HG03521 (cell line): ENCODE results near the gene FOXA2.
"Not testable (repeated sequence)": the region's sequence is repeated elsewhere in the genome, so short reads cannot be mapped to it uniquely, and the experiment has no call there.

Experiments used
- ATAC-seq: cut with Tn5 transposase; IDR thresholded peaks from one replicate; pipeline ENCODE4 v1.9.1; 2021; ENCODE audit warnings: mild to moderate bottlenecking, moderate library complexity; ENCODE audit not compliant: unreplicated experiment

FOXA2 gene

DNA sequence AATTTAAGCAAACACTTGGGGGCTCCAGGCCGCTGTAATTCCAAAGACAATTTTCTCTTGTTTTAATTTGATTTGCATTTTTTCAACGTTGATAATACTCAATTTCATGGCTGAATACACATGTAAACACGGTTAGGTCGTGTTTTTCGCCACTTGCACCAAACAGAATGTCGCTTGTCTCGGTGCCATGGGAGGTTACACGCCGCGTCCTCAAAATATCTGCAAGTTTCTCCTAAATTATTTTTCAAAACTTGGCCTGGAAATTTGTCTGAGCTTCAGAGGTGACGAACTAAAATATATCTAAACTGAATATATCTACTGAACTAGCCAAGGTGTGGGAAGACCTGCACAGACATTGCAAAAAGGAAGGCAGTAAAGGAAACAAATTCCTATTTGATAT, 15.0 kb downstream of the FOXA2 start:
- no peak for ATAC-seq

GRCh38 chr20:22568872-22569344, 15.5 kb downstream of the FOXA2 start:
- no peak for ATAC-seq

DNA sequence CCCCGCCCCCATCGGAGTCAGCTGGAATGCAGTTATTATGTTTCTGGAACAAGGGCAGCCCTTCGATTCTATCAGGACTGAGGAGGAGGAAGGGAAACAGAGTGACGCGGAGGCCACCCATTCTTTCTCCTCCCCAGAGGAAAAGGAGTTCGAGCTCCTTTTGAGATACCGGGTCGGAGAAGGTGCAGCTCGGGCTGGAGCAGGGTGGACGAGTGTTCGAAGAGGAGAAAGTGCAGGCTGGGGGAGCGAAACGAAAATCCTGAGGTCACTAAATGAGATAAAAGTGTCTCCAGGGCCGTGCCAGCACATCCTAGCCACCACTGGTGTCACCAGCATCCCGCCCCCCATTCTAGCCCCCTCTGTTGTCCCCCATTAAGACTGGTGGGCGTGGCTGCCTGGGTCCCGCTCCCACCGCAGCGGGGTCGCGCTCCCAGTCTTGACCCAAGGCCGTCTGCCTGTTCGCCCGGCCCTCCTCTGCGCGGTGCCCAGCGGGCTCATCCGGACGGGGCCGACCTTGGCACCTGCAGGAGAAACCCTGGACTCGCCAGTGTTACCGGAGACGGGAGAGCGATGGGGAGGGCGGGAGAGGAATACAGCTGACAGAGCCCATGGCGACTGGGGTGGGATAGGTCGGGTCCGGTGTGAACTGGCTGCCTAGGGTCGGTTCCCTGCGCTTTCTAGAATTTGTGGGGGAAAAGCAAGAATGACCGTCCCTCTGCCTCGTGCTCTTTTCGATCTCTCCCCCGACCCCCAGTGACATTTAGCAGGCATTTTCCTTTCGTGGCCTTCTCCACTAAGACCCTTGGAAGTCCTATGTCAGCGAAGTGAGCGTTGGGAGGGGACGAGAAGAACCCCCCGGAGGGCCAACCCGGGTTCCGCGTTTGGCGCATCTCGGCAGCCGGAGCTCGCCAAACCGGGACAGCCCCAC, 16.2 kb downstream of the FOXA2 start:
- ATAC-seq: no peak

- no peak for ATAC-seq
Observed at GRCh38 chr20:22566876-22567658, 17.3 kb downstream of the FOXA2 start.

DNA sequence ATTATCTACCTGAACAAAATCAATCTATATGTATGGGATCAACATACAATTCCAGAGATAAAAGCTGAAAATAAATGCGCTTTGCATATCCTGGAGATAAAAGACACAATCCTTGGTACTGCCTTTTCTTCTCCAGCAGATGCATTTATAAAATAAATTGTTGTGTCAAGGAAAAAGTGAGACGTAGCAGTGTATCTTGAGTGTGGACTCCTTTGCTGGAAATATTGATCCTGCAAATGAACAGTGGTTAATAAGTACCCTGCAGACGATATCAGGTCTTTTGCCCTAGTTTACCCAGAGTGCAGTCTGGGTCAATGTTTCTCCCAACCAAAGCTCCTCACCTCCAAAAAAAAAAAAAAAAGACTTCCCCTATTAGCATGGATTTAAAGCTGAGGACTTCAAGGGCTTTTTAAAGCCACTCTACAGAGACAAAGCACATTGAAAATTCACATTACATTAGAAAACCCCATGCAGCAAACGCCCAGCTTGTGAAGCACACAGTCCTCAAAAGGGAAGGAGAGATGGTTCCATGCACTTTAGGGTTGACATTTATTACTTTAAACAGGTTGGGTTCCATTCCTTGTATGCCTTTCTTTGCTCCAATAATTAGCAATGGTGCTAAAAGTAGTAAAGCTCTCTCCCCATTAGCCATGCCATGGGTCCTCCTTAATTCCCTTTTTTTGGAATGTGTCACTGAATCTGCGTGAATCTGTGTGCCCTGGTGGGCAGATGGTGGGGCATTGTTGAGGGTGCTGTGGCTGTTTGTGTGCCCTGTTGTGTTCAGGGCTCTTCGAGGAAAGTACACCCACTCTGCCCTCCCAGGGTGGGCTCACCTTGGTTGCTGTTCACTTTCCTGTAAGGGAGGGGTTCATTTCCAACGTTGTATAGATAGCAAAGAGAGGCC, 21.1 kb downstream of the FOXA2 start:
- no peak for ATAC-seq

DNA sequence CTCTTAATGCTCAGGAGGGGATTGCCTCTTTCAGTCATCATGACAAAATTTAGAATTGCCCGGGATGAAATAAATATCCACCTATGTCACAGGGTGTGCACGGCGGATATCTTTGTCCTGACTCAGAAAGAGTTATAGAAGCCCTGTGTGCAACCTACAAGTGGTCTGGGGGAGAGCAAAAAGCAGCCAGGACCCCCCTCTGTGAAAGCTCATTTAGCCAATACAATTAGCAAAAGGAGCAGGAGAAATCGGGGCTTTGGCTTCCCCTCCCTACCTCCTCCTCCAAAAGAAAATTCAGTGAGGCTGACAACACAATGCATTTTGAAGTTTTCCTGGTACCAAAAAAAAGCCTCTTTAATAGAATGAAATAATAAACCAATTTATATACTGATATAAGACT, 21.8 kb downstream of the FOXA2 start:
- no peak for ATAC-seq

GRCh38 chr20:22561965-22562577, 22.3 kb downstream of the FOXA2 start:
- ATAC-seq: no peak

GRCh38 chr20:22560817-22561216, 23.6 kb downstream of the FOXA2 start:
- ATAC-seq: no peak

- no peak for ATAC-seq
Observed at GRCh38 chr20:22559711-22560318, 24.6 kb downstream of the FOXA2 start.

DNA sequence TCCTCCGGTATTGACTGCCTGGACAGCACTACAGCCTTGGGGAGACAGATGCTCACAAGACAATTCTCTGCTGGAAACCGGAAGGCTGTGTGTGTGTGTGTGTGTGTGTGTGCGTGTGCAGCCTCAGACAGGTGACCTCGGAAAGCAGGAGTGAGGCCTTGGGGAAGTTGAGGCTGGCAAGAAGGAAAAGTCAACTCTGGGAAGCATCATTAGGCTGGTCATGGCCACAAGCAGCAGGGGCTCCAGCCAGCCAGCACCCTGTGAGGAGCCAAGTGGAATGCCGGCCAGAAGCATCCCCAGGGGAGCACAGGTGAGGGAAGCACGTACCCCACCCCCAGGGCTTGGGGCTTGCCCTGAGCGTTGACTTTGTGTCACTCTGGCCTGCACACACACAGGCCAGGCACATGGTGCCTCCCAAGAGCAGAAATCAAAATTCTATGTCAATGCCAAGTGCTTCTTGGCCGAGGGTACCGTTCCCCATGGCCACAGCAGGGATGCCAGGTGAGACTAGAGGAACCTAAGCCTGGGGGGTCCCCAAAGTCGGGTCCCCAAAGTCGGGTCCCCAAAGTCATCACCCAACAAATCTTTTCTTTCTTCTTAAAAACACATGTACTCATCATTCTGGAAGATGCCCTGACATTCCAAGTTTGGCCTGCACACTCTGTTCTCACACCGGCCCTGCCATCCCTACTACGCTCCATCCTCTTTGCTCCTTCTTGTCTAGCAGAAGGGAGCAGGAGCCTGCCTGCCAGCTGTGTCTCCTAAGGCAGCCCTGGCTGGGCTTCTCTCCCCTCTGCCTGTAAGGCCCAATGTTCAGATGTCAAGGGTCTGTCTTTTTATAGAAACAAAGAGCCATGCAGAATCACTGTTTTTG, 26.7 kb downstream of the FOXA2 start:
- ATAC-seq: no peak

GRCh38 chr20:22556565-22557056, 27.8 kb downstream of the FOXA2 start:
- ATAC-seq: no peak

DNA sequence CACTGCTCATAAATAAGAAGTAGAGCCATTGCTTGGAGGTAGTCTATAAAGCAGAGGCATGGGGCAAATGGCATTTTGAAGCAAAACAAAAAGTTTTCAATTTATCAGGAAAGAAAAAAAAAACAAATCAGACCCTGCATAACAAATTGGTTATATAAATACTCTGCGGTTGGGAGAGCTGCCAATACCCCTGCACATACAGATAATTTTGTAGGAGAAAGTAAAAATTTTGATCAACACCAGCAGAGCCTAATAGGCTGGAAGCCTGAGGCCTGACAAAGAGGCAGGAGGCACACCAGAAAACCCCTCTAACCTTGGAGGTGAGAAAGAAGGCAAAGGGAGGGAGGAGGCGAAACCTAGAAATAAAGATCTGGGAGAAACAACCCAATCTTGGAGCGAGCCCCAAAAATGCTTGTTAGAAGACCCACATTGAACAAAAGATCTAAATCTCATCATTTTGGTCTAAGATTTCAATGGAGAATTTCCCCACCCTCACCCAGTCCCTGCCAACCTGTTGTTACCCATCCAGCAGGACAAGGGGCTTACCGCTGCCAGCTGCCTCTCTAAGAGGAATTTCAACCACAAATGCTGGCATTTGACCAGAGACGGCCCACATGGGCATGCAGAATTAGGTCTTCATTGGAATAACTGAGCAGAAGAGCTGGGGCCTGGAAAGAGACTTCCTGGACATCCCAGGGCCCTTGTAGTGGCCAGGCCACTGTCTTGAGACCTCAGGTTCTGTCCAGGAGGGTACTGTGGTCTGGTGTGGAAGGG, 28.4 kb downstream of the FOXA2 start:
- no peak for ATAC-seq

GRCh38 chr20:22554391-22554790, 30.0 kb downstream of the FOXA2 start:
- no peak for ATAC-seq

DNA sequence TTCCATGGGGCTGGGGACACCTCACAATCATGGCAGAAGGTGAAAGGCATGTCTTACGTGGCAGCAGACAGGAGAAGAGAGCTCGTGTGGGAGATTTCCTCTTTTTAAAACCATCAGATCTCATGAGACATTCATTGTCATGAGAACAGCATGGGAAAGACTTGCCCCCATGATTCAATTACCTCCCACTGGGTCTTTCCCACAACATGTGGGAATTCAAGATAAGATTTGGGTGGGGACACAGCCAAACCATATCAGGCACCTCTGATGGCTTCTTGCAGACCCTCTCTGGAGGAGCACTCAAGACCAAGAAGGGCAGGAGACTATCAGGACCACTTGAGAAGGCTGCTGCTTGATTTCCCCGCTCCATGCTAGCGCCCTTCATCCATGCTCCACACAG, 33.9 kb downstream of the FOXA2 start:
- not testable (repeated sequence) for ATAC-seq

DNA sequence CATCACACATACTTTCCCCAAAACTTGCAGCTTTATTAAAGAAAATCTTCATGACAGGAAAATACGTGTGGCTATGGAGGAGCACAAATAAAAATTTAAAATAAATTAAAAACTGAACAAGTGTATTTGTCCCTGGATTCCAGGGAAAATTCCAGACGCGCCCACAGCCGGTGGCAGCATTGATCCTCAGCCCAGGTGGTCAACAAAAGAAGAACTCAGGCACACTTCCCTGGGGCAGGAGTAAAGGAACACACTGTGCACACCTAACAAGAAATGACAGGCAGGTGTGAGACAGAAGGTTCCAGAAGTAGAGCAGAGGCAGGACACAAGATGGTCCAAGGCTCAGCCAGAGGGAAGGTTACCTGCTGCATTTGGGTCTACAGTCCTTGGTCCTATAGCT, 36.3 kb downstream of the FOXA2 start:
- ATAC-seq: no peak

GRCh38 chr20:22546344-22546743, 38.0 kb downstream of the FOXA2 start:
- no peak for ATAC-seq

GRCh38 chr20:22545045-22545444, 39.3 kb downstream of the FOXA2 start:
- ATAC-seq: no peak

DNA sequence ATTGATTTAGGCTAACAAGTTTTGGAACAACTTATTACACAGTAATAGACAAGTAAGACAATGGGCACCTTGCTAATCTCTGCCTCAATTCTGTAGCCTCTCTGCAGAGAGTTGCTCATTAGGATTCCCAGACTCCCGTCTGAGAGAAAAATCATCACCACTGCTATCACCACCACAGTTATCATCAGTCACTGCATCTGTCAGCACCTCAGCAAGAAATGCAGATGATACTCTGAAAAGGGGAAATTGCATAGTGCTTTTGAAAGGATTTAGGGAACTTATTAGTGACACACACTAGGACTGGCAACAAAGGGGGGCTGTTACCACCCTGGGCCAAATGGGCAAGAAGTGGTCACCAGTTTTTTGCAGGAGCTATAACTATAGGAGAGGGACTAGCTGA, 39.9 kb downstream of the FOXA2 start:
- no peak for ATAC-seq
